ENCODE results near the gene CFP. TPM values are rescaled to one million over a fixed set of nuclear protein-coding genes. Genes with fewer than 3 reads are reported as not detected.

Gene CFP
- 0.07 and 0.10 TPM in 2 replicates for total RNA-seq

GRCh38 chrX:47629419-47630200, at the start of gene CFP:
Gene CFP (minus strand): TSS chrX:47629930. CDS start chrX:47629844, 86 bp downstream.

GRCh38 chrX:47658684-47659420, 29.1 kb upstream of the CFP start, which contains the start of gene UXT:
Gene UXT (minus strand): TSS chrX:47659180. CDS start chrX:47658927, 253 bp downstream.

GRCh38 chrX:47650164-47651042, 20.7 kb upstream of the CFP start, which contains the start of gene ELK1:
Gene ELK1 (minus strand): TSS chrX:47650563. CDS start chrX:47641441, 9,122 bp downstream.

DNA sequence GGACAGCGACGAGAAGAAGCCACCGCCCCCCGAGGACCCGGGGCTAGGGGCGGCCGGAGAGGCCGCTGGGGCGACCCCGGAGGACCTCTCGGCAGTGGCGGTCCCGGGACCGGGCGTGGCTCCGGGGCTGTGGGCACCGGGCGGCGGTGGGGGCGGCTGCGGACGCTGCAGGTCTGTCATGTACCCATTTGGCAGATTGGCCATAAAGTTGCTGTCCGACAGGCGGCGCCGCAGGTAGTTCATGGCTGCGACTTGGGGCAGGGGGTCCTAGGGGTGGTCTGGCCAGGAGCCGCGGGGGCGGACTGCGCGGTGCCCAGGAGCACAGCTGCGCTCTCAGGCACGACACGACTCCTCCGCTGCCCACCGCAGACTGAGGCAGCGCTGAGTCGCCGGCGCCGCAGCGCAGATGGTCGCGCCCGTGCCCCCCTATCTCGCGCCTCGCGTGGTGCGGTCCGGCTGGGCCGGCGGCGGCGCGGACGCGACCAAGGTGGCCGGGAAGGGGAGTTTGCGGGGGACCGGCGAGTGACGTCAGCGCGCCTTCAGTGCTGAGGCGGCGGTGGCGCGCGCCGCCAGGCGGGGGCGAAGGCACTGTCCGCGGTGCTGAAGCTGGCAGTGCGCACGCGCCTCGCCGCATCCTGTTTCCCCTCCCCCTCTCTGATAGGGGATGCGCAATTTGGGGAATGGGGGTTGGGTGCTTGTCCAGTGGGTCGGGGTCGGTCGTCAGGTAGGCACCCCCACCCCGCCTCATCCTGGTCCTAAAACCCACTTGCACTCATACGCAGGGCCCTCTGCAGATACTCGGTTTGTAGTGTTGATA, 10.0 kb downstream of the CFP start, which contains the start of gene SYN1:
Gene SYN1 (minus strand): TSS at position 372 of the 817 bp plus-strand sequence. CDS start 129 bp downstream, at position 243.

GRCh38 chrX:47581731-47582647, 47.7 kb downstream of the CFP start, which contains the start of gene TIMP1:
Gene TIMP1 (plus strand): TSS chrX:47582436. CDS start chrX:47583416, 980 bp downstream.

Other genes starting within 250 kb of the CFP start
- gene ZNF41, start 146.7 kb downstream of the CFP start, total RNA-seq = 5.4 and 6.5 TPM in 2 replicates
- gene ARAF, start 68.7 kb downstream of the CFP start, total RNA-seq = 22.9 and 23.7 TPM in 2 replicates
- 1,183 and 1,864 TPM in 2 replicates for gene TIMP1, start 47.5 kb downstream of the CFP start, total RNA-seq
- gene SYN1, start 10.1 kb downstream of the CFP start, total RNA-seq = 0.07 and 0.36 TPM in 2 replicates
- 20.4 and 27.5 TPM in 2 replicates for gene ELK1, start 20.6 kb upstream of the CFP start, total RNA-seq
- 70.6 and 90.6 TPM in 2 replicates for gene UXT, start 29.2 kb upstream of the CFP start, total RNA-seq
- gene ZNF81, start 207.0 kb upstream of the CFP start, total RNA-seq = 7.6 and 8.4 TPM in 2 replicates

Data from smooth muscle cell of the pulmonary artery (primary cell).